ENCODE measurements around the gene TMEM198.
A peak's percentile ranks its signal among the peaks of the same experiment; 100 is the strongest.

TMEM198 gene, protein sequence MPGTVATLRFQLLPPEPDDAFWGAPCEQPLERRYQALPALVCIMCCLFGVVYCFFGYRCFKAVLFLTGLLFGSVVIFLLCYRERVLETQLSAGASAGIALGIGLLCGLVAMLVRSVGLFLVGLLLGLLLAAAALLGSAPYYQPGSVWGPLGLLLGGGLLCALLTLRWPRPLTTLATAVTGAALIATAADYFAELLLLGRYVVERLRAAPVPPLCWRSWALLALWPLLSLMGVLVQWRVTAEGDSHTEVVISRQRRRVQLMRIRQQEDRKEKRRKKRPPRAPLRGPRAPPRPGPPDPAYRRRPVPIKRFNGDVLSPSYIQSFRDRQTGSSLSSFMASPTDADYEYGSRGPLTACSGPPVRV

GRCh38 chr2:219543596-219544358 lies at the start of gene TMEM198, which contains the start of gene CHPF:
TSS of gene TMEM198 (plus strand) at chr2:219544028. CDS start at chr2:219544728, 700 bp downstream.
TSS of gene CHPF (minus strand) at chr2:219543809. CDS start at chr2:219543538, 271 bp downstream.
- peak; percentile 92 for FAIRE-seq

DNA sequence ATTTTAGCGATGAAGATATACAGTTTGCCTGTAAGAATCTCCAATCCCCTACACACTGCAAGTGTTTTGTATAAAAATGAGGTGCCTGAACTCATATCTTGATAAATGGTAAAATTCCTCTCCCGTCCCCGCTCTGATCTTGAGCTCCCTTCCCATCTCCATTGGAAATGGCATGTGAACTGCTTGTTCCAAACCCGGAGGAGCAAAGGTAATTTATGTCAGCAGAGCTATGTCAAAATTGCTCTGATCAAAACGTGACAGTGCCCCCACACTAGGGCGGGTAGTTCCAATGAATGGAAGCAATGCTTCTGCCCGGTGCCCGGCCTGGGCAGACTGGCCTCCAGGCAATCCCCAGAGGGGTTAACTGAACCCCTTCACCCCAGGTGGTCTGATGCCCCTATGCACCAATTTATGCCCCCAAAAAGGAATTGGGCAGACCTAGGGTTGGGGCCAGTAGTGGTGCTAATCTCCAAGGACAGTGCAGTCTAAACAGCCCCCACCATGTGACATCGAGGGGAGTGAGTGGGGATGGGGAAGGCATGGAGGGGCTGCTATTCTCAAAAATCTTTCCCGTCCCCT lies 48.8 kb upstream of the TMEM198 start:
- FAIRE-seq: no peak

GRCh38 chr2:219495531-219496122 lies 48.2 kb upstream of the TMEM198 start:
- FAIRE-seq: peak; percentile 53

DNA sequence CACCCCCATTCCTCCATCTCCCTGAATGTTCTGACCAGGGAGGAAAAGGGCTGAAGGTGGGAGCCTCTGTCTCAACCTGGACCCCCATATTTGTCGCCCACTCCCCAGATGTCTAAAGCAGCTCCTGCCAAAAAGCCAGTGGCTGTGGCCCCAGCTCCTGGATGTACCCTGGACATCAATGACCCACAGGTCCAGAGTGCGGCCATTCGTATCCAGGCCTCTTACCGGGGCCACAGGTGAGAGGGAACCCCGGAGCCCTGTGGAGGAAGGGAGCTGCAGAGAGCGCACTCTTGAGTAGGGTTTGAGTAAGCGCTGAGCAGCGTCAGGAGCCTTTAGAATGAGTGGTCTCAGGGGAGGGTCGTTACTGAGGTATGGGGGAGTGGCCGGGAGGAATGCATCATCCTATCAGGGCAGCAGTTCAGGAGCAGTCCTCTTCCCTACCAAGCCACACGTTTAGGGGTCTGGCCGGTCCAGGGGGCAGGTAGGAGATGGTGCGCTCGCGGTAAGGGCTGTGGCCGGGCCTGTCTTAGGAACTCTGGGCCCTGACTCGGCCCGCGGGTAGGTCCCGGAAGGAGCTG lies 47.5 kb upstream of the TMEM198 start:
- FAIRE-seq: no peak

GRCh38 chr2:219496825-219497494 lies 46.9 kb upstream of the TMEM198 start:
- no peak for FAIRE-seq

DNA sequence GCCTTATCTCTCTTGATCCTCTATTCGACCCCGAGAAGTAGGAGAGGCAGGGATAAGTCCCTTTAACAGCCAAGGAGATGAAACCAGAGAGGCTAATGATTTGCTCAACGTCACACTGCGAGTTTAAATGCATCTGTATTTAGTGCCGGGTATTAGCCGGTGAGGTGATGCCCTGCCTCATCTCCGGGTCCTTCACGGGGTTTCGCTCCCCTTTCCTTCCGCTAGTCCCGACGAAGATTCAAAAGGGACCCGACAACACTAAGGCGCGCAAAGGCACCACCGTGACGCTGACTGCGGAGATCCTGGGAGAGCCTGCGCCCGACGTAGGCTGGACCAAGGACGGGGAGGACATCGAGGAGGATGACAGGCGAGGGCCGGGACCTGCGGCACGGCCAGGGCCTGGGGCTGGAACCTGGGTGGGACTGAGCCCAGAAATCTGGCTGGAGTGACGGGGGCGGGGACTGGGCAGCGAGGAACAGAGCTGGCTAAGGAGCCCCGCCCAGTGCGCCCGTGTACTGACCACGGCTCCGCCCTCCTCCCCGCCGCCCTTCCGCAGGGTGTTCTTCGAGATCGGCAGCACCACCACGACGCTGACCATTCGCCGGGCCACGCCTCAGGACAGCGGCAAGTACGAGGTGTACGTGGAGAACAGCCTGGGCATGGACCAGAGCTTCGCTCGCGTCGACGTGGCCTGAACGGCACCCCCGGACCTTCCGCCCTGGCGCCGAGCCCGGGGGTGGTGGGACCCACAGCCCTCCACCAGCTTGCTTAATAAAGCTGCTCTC lies 46.1 kb upstream of the TMEM198 start:
- FAIRE-seq: no peak

DNA sequence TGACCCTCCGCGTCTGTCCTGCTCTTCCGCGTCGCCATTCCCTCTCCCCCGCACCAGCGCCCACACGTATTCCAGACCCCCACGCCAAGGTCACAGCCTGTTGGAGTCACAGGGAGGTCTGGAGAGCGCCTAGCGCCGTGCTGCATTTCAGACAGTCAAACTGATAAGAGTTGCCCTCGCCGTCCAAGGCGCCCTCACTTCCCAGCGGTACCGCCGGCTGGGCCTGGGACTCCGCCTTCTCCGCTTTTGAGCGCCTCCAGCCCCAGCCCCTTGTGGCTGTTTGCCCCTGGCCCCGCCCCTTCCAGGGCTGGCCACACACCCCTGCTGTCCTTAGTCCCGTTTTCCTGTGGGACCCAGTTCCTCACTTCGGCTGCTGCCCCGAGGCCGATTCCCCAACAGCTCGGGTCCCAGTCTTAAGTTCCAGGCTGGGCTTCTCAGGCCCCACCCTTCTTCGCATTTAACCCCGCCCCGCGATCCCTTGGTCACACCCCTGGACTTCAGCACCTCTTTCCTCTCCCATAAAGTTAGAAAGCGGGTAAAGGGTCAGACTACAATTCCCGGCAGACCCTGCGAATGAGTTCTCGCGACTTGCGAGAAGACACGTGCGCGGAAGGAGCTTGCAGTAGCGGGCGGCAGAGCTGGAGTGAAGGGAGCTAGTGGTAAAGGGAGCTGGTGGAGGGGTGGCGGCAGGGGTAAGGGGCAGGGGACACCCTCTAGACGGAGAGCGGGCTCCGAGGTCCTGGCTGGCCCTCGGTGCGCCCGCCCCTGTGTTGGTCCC lies 45.4 kb upstream of the TMEM198 start, which contains the start of gene GMPPA:
TSS of gene GMPPA (plus strand) at position 612 of the 778 bp plus-strand sequence. CDS start 1,085 bp downstream, outside the sequence.
- FAIRE-seq: peak; percentile 97

GRCh38 chr2:219499058-219499307 lies 44.8 kb upstream of the TMEM198 start:
- no peak for FAIRE-seq

GRCh38 chr2:219499555-219499954 lies 44.3 kb upstream of the TMEM198 start:
- no peak for FAIRE-seq

DNA sequence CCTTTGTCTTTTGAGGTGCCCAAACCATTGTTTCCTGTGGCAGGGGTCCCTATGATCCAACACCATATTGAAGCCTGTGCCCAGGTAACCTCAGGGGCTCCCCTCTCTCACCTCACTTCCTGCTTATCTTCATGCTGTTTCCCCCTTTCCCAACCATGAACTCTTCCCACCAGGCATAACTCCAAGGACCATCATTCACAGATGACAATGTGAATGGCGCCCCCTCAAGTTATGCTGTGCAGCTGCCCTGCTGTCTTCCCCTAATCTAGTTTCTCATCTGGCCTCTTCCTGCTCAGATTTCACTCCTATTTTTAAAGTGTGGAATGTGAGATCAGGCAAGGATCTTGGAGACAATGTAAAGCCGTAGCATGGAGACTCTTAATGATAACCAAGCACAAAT lies 43.7 kb upstream of the TMEM198 start:
- FAIRE-seq: no peak

- no peak for FAIRE-seq
Measured at GRCh38 chr2:219501849-219502248, 42.0 kb upstream of the TMEM198 start.

DNA sequence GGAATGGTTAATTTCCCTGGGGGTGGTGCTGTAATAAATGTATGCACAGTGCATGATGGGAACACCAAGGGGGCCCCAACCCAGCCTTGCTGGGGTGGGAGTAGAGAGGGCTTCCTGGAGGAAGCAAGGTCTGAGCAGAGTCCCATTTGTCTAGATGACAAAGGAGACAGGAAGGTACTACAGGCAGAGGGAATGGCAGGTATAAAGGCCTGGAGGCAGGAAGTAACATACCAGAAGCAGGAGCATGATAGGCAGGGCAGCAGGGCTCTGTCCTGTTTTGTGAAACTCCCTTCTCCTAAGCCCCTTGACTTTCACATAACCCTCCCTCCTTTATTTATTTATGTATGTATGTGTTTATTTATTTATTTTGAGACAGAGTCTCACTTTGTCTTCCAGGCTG lies 41.2 kb upstream of the TMEM198 start:
- no peak for FAIRE-seq

DNA sequence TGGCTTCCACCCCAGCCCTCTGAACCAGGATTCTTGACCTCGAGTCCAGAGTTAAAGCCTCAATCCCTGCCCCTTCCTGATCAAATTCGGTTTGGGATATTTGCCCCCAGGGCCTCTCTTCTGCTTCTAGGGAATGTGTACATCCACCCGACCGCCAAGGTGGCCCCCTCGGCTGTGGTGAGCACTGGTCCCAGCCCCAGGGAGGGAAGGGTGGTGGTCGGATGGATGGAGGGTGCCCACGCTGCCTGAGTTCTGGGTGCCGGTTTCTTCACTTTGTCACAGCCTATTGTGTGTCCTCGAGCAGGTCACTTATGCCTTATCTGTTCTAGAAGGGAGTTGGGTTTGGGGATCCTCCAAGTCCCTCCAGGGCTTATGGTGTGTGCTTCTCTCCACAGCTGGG lies 38.2 kb upstream of the TMEM198 start:
- no peak for FAIRE-seq

- FAIRE-seq: no peak
Measured at GRCh38 chr2:219506153-219506801, 37.6 kb upstream of the TMEM198 start.

GRCh38 chr2:219506802-219507526 lies 36.9 kb upstream of the TMEM198 start:
- no peak for FAIRE-seq

- no peak for FAIRE-seq
Measured at GRCh38 chr2:219507581-219508443, 36.0 kb upstream of the TMEM198 start.

DNA sequence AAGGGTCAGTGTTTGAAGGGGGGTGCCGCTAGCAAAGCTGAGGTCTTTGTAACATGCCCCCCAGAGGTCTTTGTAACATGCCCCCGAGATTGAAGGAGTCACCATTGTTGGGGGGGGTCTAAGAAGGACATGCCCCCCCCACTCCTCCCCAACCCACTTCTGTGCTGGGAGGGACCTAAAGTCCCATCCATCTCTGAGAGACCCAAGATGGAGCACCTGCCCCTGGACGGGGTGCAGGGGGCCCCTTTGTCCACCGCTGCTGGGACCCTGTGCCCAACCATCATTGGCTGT lies 35.4 kb upstream of the TMEM198 start:
- no peak for FAIRE-seq

- FAIRE-seq: no peak
Measured at GRCh38 chr2:219508971-219509779, 34.7 kb upstream of the TMEM198 start.

Measured in TTC549 (cell line).